Effector CD4-positive, alpha-beta T cell (primary cell): ENCODE results near the gene SND1.
"Not testable (repeated sequence)": the region's sequence is repeated elsewhere in the genome, so short reads cannot be mapped to it uniquely, and the experiment has no call there.

ENCODE experiments used
- DNase-seq: peaks from one replicate; pipeline ENCODE4 v3.0.0-alpha.2; 2020

The SND1 gene

DNA sequence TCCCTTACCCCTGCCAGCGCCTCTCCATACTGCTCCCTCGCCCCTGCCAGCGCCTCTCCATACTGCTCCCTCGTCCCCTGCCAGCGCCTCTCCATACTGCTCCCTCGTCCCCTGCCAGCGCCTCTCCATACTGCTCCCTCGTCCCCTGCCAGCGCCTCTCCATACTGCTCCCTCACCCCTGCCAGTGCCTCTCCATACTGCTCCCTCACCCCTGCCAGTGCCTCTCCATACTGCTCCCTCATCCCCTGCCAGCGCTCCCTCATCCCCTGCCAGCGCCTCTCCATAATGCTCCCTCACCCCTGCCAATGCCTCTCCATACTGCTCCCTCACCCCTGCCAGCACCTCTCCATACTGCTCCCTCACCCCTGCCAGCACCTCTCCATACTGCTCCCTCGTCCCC, 455.5 kb downstream of the SND1 start:
- not testable (repeated sequence) for DNase-seq

DNA sequence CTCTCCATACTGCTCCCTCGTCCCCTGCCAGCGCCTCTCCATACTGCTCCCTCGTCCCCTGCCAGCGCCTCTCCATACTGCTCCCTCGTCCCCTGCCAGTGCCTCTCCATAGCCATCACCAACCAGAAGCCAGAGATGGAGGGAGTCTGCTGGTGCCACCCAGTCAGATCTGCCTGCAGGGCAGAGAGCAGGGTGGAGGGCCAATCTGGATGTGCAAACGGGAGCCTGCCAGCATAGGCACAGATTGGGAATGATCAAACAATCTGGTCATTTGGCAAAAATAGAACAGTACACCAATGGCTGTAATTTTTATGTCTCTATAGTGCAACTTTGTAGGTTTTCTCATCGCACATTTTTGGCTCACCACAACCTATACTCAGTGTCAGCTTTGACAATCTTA, 456.1 kb downstream of the SND1 start:
- DNase-seq = no peak

GRCh38 chr7:128108641-128109423, 456.8 kb downstream of the SND1 start:
- DNase-seq = no peak

GRCh38 chr7:128109424-128109969, 457.5 kb downstream of the SND1 start:
- DNase-seq = not testable (repeated sequence)

DNA sequence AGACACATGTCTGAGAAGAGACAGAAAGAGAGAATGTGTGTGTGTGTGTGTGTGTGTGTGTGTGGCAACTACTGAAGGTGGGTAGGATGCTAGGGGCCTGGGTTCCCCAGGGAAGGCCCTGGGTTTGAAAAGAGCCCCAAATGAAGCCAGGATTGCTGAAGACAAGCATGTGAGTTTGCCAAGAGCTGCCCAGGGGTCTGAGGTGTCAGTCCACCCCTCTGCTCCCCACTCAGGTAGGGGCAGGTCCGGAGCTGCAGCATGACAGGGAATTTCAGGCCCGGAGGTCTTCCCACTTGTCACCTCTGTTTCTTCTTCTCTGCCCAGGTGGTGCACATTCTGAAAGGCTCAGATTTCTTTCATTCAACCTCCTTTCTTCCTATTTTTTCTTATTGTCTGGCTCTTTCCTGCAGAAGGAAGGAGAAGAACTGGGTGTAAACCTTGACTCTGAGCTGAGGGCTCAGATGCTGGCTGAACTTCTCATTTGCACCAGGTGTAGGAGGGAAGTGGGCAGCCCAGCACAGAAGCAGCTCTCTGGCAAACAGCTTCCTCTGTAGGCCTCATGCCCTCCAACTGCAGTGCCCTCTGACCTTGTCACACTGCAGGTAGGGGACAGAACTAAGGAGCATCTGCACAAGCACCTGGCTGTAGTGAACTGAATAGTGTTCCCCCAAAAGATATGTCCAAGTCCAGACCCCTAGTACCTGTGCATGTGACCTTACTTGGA, 458.8 kb downstream of the SND1 start:
- DNase-seq = no peak

DNA sequence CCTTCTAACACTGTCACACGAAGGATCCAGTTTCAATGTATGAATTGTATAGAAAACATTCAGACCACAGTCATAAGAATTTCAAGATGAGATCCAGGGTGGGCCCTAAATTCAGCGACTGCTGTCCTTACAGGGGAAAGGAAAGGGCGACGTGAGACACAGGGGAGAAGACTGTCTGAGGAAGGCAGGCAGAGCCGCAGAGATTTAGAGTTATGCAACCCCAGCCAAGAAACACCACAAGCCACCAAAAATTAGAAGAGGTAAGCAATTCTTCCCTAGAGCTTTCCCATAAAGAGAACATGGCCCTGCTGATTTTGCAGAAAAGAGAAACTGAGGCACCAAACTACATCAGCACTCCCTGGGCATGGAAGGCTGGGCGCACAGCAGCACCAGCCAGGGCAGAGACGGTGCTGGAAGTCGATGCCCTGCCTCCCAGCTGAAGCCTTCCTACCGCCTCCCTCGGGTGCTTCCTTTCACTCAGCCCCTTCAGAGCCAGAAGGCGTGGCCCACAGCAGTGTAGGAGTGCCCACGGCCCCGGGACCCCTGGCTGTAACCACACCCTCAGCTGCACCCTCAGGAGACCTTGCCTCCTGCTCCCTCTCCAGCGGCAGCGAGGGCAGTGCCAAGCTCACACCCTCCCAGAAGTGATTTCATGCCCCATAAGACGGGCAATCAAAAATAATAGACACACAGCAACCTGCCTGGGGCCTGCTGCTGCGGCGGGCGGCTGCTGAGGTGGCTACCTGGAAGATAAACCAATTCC, 460.2 kb downstream of the SND1 start:
- DNase-seq = no peak

DNA sequence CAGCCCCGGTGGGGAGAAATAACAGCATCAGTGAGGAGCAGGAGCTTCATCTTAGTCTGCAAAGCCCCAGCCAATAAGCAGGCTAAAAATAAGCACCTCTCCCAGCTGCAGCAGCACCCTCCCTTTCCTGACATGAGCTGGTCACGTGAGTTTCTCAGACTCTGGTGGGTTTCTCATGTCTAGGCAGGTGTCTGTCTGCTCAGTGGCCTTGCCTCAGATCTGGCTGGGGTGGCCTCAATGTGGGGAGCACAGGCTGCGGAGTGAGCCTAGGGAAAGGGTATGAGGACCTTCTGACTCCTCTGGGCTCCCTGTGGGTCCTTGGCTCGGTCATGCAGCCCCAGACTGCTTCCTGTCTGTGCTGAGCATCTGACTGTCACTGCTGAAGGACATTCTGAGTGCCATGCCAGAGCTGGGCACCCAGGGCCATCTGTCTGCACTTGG, 460.8 kb downstream of the SND1 start:
- no peak for DNase-seq

DNA sequence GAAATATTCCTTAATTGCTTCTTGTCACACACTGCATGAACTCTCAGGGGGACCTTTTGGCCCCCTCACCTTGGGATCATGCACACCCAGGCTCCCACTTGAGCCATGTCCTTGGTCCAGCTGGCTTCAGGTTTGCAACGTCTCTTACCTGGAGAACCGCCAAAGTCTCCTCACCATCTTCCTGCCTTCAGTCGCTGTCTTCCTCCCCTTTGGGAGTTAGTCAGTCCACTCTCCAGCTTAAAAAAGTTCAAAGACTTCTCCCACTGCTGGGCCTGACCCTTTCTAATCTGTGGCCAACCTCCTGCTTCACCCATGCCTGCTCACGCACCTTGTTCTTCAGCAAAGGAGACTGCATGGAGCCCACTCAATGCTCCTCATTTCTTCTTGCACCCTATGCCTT, 461.8 kb downstream of the SND1 start:
- DNase-seq = no peak

- DNase-seq = no peak
Measured at GRCh38 chr7:128114806-128115205, 462.8 kb downstream of the SND1 start.

GRCh38 chr7:128115336-128115820, 463.4 kb downstream of the SND1 start:
- DNase-seq = no peak

- DNase-seq = no peak
Measured at GRCh38 chr7:128115821-128116723, 464.1 kb downstream of the SND1 start.

- no peak for DNase-seq
Measured at GRCh38 chr7:128116740-128117139, 464.7 kb downstream of the SND1 start.

DNA sequence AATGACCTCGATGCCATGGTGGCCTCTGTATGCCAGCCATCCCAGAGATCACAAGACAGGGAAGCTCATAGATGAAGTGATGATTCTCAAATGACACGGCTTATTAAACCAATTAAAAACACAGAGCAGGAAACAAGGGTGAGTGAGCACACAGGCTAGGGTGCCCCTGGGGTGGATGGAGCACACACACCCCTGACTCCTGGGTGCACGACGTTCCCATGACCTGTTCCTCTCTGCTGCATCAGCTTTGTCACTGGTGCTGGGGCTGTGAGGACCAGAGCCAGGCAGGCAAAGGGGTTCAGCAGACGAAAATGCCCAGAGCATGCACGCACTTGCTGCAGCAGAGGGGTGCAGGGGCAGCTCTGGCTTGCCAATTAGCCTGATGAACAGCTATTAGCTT, 465.7 kb downstream of the SND1 start:
- no peak for DNase-seq

DNA sequence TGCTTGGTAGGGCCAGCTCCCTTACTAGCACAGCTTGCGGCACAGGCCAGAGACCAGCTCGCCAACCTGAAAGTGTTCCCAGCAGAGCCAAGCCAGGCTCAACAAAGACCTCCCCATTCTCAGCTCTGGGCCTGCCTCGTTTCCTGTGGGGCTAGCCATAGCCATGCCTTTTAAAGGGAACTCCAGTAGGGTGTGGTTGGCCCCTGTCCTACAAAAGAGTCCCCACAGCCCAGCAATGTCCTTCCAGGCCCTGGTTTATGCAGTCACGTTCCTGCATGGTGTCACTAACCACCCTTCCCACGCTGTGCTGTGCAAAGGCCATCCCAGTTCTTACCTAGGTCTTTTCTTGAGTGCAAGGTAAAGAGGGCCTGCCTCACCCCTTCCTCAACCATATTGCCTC, 467.0 kb downstream of the SND1 start:
- DNase-seq = no peak

DNA sequence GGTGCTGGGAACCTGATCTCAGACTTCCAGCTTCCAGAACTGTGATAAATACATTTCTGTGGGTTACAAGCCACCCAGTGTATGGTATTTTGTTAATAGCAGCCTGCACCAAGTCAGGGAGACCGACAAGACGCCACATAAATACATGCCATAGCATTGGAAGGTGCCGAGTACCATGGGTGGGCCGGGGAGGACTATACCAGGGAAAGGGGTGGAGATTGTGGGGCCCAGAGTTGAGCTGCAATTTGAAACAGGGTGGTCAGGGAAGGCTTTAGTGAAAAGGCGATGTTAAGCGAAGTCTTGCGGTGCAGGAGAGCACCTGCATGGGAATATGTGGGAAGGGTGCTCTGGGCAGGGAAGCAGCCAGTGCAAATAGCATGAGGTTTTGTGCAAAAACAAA, 468.1 kb downstream of the SND1 start:
- no peak for DNase-seq

DNA sequence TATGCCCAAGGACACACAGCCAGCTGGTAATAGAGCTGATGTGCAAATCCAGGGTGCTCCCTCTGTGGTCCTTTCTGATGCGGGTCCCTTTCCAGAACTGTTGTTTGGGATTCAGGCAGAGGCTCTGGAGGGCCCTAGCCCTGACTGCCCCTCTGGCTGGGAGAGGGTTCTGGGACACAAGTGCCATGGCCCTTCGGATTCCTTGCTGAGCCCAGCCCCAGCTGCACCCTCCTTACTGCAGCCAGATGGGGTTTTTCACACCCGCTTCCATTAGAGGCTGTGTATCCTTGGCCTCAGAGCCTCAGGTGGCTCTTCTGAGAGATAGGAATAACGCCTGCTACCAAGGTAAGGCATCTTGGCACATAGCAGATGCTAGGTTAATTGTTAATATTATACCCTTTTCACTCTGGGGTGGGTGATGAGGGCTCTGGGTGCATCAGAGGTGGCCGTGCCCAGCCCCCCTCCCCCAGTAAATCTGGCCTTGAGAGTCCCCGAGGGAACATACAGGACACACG, 469.0 kb downstream of the SND1 start:
- no peak for DNase-seq

- no peak for DNase-seq
Measured at GRCh38 chr7:128121711-128122530, 469.9 kb downstream of the SND1 start.

DNA sequence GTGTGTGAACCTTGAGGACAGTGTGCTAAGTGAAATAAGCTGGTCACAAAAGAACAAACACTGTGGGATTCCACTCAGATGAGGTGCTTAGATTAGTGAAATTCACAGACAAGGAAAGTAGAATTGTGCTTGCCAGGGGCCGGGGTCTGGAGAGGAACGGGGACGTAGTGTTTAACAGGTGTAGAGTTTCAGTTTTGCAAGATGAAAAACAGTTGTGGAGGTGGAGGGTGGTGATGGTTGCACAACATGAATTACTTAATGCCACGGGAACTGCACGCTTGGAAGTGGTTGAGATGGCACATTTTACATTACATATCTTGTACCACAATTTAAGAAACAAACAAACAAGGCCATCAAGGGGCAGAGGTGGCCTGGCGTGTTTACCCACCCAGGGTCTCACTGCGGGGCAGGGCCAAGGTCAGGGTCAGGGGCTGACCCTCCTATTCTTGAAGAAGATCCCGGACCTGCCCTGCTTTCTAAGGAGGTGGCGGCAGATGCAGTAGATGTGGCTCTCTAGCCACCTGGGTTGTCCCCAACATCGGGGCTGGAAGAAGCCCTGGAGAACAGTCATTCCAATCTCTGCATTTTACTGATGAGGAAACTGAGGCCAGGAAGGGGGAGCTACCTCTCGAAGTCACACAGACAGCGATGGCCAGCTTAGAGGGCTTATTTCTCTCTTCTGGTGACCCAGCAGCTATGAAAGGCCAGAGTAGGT, 470.7 kb downstream of the SND1 start:
- DNase-seq = no peak

GRCh38 chr7:128123291-128124037, 471.5 kb downstream of the SND1 start:
- no peak for DNase-seq
